OCI-LY3 (cell line): ENCODE results near the gene SAMD8.
"Not testable (repeated sequence)": the region's sequence is repeated elsewhere in the genome, so short reads cannot be mapped to it uniquely, and the experiment has no call there.

Experiments
- EZH2phosphoT487 ChIP-seq: fragments of 200-600 bp; shearing (Covaris generic); IDR thresholded peaks from 2 replicates; pipeline ENCODE4 v1.6.1; 2018; ENCODE audit warnings: antibody characterized with exemption, mixed run types, low read depth
- TF ChIP-seq, protein P1 (sequence below): fragments of 200-600, 300-600 bp; sonication (generic); IDR thresholded peaks from 2 replicates; pipeline ENCODE4 v1.5.1; 2014; ENCODE audit warnings: antibody characterized with exemption, low read length, low read depth

GRCh38 chr10:75194625-75195024 lies 83.2 kb downstream of the SAMD8 start:
- TF ChIP-seq, protein P1, sequence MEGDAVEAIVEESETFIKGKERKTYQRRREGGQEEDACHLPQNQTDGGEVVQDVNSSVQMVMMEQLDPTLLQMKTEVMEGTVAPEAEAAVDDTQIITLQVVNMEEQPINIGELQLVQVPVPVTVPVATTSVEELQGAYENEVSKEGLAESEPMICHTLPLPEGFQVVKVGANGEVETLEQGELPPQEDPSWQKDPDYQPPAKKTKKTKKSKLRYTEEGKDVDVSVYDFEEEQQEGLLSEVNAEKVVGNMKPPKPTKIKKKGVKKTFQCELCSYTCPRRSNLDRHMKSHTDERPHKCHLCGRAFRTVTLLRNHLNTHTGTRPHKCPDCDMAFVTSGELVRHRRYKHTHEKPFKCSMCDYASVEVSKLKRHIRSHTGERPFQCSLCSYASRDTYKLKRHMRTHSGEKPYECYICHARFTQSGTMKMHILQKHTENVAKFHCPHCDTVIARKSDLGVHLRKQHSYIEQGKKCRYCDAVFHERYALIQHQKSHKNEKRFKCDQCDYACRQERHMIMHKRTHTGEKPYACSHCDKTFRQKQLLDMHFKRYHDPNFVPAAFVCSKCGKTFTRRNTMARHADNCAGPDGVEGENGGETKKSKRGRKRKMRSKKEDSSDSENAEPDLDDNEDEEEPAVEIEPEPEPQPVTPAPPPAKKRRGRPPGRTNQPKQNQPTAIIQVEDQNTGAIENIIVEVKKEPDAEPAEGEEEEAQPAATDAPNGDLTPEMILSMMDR: not testable (repeated sequence)
- TF ChIP-seq EZH2phosphoT487: not testable (repeated sequence)
